Immature natural killer cell (primary cell): ENCODE results near the gene DNAJB6. TPM values are rescaled to one million over a fixed set of nuclear protein-coding genes. Genes with fewer than 3 reads are reported as not detected.
"Not testable (repeated sequence)": the region's sequence is repeated elsewhere in the genome, so short reads cannot be mapped to it uniquely, and the experiment has no call there.

Experiments used
- DNase-seq, 3 donors: peaks; one replicate each; pipeline ENCODE4 v3.0.0; 2022; ENCODE audit warnings: mixed read lengths in 1 of 3
- H3K27ac Mint-ChIP-seq, 6 donors: one replicate each; pipeline ENCODE4 v1.8.0; 2020; ENCODE audit warnings: mixed read lengths in 6 of 6, mild to moderate bottlenecking in 5 of 6, inconsistent platforms in 4 of 6, moderate library complexity in 3 of 6
- H3K27me3 Mint-ChIP-seq, 3 donors: one replicate each; pipeline ENCODE4 v1.8.0; 2020 to 2021; ENCODE audit warnings: low read depth in 3 of 3, mild to moderate bottlenecking in 3 of 3, mixed read lengths in 3 of 3, moderate library complexity in 3 of 3, inconsistent platforms in 1 of 3
- H3K36me3 Mint-ChIP-seq, 3 donors: one replicate each; pipeline ENCODE4 v1.8.0; 2020; ENCODE audit warnings: mixed read lengths in 3 of 3, inconsistent platforms in 2 of 3, mild to moderate bottlenecking in 2 of 3
- H3K4me1 Mint-ChIP-seq, 2 donors: one replicate each; pipeline ENCODE4 v1.8.0; 2020; ENCODE audit warnings: inconsistent platforms in 2 of 2, mild to moderate bottlenecking in 2 of 2, mixed read lengths in 2 of 2, moderate library complexity in 1 of 2
- H3K4me3 Mint-ChIP-seq, 5 donors: one replicate each; pipeline ENCODE4 v1.8.0; 2020; ENCODE audit warnings: mild to moderate bottlenecking in 5 of 5, mixed read lengths in 5 of 5, inconsistent platforms in 3 of 5, moderate library complexity in 3 of 5
- H3K9me3 Mint-ChIP-seq, 6 donors: one replicate each; pipeline ENCODE4 v1.8.0; 2020; ENCODE audit warnings: mild to moderate bottlenecking in 6 of 6, mixed read lengths in 6 of 6, inconsistent platforms in 4 of 6, moderate library complexity in 3 of 6
- polyA plus RNA-seq, 3 donors: library from polyadenylated mRNA; unstranded; fragments of 300-500 nt; fragmentation: Illumina TruSeq; gene quantifications; one replicate each; pipeline ENCODE4 v1.2.3, GENCODE V29; 2021

The DNAJB6 gene
- polyA plus RNA-seq, 3 donors from 2014 or later: 184 to 205 (median 185) TPM

DNA sequence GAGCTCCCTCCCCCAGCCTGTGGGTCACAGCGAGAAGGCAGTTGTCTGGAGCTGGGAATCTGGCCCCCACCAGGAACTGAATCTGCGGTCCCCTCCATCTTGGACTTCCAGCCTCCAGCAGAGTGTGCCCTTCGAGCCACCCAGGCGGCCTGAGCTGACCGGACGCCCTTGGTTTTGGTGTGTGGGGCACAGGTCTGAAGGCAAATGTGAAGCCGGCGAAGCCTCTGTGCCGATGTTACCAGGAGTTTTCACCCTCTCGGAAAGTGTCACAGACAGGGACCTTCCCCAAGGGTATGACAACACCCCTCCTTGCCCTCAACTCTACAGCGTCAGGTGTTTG lies 109.1 kb downstream of the DNAJB6 start:
- Mint-ChIP-seq H3K4me3 (no peak overlapping the region), H3K27me3 (peaks cover 3 to 5% (median 4%) of the 10 kb centered on the region in 3 donors), H3K36me3 (no peaks in the 10 kb centered on the region), H3K27ac (no peak overlapping the region), H3K4me1 (no peaks in the 10 kb centered on the region), H3K9me3 (no peaks in the 10 kb centered on the region)
- no peak for DNase-seq

DNA sequence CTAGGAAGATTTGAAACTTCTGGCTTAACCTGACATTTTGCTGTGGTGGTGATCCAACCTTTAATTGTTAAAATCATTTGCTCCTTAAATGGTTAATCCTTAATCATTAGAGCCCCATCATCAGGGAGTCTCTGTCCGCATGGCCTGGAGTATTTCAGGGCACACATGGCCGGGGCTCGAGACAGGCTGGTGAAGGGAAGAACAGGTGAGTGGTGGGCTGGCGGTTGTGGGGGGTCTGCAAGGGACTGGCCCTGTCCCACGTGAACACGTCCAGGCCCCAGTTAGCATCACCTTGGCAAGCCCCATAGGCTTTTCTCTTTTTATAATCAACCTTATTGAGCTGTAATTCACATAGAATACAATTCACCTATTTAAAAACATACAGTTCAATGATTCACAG lies 109.5 kb downstream of the DNAJB6 start:
- peaks cover 3 to 5% (median 4%) of the 10 kb centered on the region in 3 donors for H3K27me3 Mint-ChIP-seq
- no peaks in the 10 kb centered on the region for H3K9me3 Mint-ChIP-seq
- no peaks in the 10 kb centered on the region for H3K4me1 Mint-ChIP-seq
- DNase-seq: no peak
- H3K4me3 Mint-ChIP-seq: no peak overlapping the region
- no peak overlapping the region for H3K27ac Mint-ChIP-seq
- no peaks in the 10 kb centered on the region for H3K36me3 Mint-ChIP-seq

DNA sequence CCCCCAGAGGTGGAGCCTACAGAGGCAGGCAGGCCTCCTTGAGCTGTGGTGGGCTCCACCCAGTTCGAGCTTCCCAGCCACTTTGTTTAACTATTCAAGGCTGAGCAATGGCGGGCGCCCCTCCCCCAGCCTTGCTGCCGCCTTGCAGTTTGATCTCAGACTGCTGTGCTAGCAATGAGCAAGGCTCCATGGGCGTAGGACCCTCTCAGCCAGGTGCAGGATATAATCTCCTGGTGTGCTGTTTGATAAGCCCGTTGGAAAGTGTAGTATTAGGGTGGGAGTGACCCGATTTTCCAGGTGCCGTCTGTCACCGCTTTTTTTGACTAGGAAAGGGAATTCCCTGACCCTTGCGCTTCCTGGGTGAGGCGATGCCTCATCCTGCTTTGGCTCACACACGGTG lies 117.2 kb downstream of the DNAJB6 start:
- H3K36me3 Mint-ChIP-seq, H3K4me1 Mint-ChIP-seq, H3K4me3 Mint-ChIP-seq, H3K27ac Mint-ChIP-seq, H3K9me3 Mint-ChIP-seq, DNase-seq: not testable (repeated sequence)
- H3K27me3 Mint-ChIP-seq: peaks cover 4 to 10% (median 7%) of the 10 kb centered on the region in 3 donors

DNA sequence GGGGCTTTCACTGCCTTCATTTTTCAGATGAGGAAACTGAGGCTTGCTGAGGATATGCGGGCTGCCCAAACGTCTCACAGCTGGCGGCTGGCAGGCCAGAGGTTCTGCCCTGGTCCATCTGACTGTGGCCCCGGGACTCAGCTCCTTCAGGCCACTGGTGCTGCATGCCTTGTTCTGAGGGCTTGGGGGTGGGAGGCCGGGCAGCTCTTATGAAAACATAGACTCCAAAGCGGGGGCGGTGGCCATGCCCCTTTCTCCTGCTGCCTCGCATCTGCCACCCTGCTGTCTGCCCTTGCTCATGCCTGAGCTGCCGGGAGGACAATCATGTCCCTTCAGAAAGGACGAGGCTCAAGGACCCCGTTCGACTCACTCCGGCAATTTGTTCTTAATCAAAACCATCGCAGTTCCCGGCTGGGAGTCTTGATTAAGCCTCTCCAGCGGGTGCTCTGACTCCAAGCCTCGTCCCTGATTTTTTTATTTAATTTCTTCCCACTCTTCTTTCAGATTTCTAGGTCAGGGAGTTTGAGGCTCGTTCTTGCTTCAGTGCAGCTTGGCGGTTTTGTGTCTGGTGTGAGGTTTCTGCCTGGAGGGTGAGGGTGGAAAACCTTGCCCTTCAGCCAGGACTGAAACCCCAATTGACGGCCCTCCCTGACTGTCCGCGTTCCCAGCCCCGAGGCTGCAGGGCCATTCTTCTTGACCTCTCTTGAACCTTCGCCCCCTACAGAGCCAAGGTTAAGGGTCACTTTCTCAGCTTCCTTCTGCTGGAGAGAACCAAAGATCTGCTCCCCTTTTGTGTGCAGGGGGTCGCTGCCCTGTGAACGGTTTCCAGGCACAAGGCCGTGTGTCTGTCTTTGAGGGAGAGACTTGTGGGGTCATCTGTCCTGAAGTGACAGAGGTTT lies 120.8 kb downstream of the DNAJB6 start:
- peaks cover 0 to 9% (median 4%) of the 10 kb centered on the region in 6 donors for H3K9me3 Mint-ChIP-seq
- H3K27ac Mint-ChIP-seq: no peak overlapping the region
- H3K4me3 Mint-ChIP-seq: no peak overlapping the region
- H3K36me3 Mint-ChIP-seq: no peaks in the 10 kb centered on the region
- peaks cover 2 to 12% (median 9%) of the 10 kb centered on the region in 3 donors for H3K27me3 Mint-ChIP-seq
- DNase-seq: no peak
- H3K4me1 Mint-ChIP-seq: no peaks in the 10 kb centered on the region

DNA sequence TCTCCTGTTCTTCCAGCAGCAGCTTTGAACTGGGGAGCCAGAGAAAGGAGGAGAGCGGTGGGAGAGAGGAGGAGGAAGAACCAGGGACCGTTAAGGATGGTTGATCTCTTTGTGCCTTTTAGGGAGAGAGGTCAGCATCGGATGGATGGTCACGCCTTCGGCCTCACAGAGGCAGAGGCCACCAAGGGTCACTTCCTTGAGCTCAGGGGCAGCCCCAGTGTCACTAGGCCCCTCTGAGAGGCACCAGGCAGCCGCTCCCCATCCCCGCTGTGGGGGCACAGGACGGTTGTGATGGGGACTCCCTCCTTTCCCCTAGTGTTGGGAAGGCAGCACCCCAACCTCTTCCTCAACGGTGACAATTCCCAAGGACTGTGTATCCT lies 121.4 kb downstream of the DNAJB6 start:
- Mint-ChIP-seq H3K36me3 (no peaks in the 10 kb centered on the region), H3K4me1 (no peaks in the 10 kb centered on the region), H3K27ac (no peak overlapping the region), H3K4me3 (no peak overlapping the region), H3K9me3 (peaks cover 0 to 9% (median 4%) of the 10 kb centered on the region in 6 donors), H3K27me3 (peaks cover 4 to 12% (median 8%) of the 10 kb centered on the region in 3 donors)
- no peak for DNase-seq

DNA sequence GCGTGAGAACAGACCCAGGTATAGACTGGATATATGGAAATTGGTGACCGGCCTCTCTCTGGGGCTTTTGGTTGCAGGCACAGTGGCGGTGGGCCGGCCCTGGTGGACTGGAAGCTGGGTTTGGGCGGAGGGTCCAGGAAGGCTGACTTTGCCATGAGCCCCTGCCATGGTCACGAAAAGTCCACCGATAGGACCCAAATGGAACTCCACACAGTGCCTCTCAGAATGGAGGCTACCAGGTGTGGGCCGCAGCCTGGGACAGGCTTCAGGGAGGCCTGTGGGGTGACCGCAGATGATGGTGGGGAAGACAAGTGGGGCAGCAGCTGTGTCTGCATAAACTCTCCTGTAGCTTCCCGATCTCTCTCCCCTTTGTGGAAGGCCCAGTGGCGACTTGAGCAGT lies 123.2 kb downstream of the DNAJB6 start:
- Mint-ChIP-seq H3K27me3 (peaks cover 4 to 14% (median 10%) of the 10 kb centered on the region in 3 donors), H3K9me3 (peaks cover 0 to 5% (median 0%) of the 10 kb centered on the region in 6 donors), H3K36me3 (no peaks in the 10 kb centered on the region), H3K27ac (no peak overlapping the region), H3K4me3 (no peak overlapping the region), H3K4me1 (no peaks in the 10 kb centered on the region)
- no peak for DNase-seq

DNA sequence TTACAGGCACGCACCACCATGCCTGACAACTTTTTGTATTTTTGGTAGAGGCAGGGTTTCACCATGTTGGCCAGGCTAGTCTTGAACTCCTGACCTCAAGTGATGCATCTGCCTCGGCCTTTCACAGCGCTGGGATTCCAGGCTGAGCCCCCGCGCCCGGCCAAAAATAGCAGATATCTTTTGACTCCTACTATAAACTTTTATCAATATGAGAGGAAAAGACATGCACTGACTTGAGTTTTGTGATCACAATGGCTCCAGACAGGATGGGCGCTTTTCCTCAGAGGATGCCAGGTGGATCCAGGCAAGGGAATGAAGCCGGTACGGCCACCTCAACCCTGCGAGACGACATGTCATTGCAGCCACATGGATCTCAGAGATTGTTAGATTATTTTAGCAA lies 123.9 kb downstream of the DNAJB6 start:
- DNase-seq: no peak
- peak overlapping the region in 1 of 6 donors; percentile 37 for H3K27ac Mint-ChIP-seq
- no peaks in the 10 kb centered on the region for H3K36me3 Mint-ChIP-seq
- H3K27me3 Mint-ChIP-seq: peaks cover 5 to 14% (median 12%) of the 10 kb centered on the region in 3 donors
- H3K4me1 Mint-ChIP-seq: no peaks in the 10 kb centered on the region
- H3K4me3 Mint-ChIP-seq: no peak overlapping the region
- no peaks in the 10 kb centered on the region for H3K9me3 Mint-ChIP-seq

DNA sequence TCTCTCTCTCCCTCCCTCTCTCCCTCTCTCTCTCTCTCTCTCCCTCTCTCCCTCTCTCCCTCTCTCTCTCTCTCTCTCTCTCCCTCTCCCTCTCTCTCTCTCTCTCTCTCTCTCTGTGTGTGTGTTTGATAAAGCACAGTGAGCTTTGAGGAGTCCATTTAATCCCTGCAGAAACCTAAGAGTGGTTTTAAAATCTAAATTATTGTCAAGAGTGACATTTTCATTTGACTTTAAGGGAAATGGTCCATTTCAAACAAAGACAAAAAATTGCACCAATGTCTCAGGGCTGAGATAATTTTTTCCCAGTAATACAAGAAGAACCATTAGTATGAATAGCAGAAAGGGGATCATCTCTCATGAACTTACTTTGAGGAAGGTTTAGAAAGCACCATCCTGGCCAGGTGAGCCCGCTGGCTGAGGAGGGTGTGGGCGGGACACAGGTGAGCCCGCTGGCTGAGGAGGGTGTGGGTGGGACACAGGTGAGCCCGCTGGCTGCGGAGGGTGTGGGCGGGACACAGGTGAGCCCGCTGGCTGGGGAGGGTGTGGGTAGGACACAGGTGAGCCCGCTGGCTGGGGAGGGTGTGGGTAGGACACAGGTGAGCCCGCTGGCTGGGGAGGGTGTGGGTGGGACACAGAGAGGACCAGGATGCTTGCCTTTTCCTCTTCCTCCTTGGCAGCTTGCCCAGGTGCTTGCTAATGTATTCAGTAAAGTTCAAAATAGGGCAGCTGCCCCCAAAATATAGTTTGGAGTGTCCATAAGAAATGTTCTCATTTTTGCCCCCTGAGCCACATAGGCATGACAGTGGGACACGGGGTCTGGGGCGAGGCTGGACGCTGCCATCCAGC lies 125.0 kb downstream of the DNAJB6 start:
- H3K27me3 Mint-ChIP-seq: peaks cover 10 to 14% (median 10%) of the 10 kb centered on the region in 3 donors
- peak overlapping the region in 1 of 6 donors; percentile 37 for H3K27ac Mint-ChIP-seq
- no peaks in the 10 kb centered on the region for H3K4me1 Mint-ChIP-seq
- H3K36me3 Mint-ChIP-seq: no peaks in the 10 kb centered on the region
- no peak for DNase-seq
- no peaks in the 10 kb centered on the region for H3K9me3 Mint-ChIP-seq
- H3K4me3 Mint-ChIP-seq: no peak overlapping the region

DNA sequence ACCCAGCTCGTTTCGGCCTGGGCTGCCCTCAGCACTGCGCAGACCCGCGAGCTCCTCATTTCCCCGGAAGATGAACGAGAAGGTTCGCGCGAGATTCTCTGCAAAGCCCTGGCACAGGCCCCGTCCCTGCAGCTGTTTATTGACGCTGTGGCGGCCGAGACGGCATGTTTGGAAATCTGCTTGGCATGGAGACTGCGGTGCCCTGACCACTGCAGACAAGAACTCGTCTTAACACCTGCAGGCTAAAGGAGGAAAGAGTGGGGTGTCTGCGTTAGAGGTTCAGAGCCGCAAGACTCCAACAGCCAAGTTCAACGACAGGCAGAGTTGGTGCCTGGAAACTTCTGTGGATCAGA lies 125.6 kb downstream of the DNAJB6 start:
- H3K27me3 Mint-ChIP-seq: peaks cover 8 to 14% (median 10%) of the 10 kb centered on the region in 3 donors
- no peak overlapping the region for H3K27ac Mint-ChIP-seq
- no peaks in the 10 kb centered on the region for H3K4me1 Mint-ChIP-seq
- no peaks in the 10 kb centered on the region for H3K36me3 Mint-ChIP-seq
- no peaks in the 10 kb centered on the region for H3K9me3 Mint-ChIP-seq
- H3K4me3 Mint-ChIP-seq: no peak overlapping the region
- no peak for DNase-seq

DNA sequence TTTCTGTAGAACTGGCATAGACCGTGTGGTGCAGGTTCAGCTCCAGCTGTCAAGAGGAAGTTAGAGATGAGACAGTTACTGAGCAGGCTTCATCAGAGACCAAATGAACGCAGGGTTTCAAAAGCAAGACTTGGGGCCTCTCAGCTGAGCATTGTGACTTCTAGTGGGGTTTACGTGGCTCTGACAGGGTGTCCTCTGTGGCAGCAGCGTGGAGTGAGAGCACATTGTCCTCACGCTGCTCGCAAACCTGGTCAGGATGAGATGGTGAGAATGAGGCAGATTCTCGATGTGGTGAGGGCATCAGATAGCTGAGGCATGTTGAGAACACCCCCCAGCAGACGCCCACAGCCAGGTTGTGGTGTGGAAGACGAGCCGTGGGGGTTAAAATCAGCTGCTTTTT lies 126.0 kb downstream of the DNAJB6 start:
- Mint-ChIP-seq H3K9me3 (no peaks in the 10 kb centered on the region), H3K27me3 (peaks cover 8 to 14% (median 10%) of the 10 kb centered on the region in 3 donors), H3K4me3 (no peak overlapping the region), H3K36me3 (no peaks in the 10 kb centered on the region), H3K4me1 (no peaks in the 10 kb centered on the region), H3K27ac (no peak overlapping the region)
- DNase-seq: no peak

DNA sequence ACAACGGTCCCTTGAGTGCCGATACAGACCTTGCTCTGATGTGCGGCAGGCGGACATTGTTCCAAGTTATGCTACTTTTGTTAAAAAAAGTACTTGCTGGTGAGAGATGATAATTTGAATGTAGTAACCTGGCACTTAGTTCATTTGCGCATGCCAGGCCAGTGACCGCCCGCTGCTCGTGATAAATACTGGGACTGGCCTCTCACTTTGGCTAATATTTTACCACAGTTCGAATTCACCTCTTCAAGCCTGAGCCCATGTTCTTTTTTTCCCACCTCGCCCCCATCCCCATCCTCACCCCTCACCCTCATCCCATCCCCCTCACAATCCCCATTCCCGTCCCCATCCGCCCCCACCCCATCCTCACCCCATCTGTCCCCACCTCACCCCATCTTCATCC lies 126.4 kb downstream of the DNAJB6 start:
- H3K36me3 Mint-ChIP-seq: no peaks in the 10 kb centered on the region

DNA sequence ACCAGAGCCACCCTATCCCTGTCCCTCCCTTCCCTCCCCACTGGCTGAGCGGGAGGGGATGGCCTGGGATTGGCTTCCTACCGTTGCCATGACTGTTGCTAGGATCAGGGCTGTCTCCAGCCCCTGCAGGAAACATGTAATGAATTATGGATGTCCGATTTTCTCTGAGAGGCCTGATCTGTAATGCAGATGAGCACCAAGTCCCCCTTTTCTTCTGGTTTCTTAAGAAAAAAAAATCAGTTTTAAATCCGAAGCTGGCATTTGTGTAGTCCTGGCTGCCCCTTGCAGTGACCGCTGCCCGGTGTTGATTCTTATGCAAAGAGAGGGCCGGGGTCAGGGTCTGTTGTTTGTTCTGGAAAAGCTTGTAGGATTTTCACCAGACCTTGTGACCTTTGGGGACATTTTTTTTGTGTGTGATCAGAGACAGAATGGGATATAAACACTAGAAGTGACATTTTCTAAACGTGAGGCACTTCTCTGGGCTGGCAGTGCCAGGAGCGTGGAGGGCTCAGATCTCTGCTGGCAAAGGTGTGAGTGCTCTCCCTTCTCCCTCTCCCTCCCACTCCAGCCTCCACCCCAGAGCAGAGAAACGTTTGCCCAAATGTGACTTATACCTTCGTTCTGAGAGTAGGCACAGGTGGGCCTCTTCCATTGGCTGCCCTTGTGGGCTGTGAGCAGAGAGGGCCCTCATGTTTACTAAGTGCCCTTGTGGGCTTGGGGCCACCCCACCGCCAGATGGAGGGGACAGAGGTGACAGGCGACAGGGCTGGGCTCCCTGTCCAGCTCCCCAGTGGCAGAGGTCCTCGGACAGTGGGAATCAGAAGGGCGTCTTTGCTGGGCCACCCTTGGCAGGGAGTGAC lies 127.5 kb downstream of the DNAJB6 start:
- peaks cover 8 to 12% (median 10%) of the 10 kb centered on the region in 3 donors for H3K27me3 Mint-ChIP-seq
- no peak for DNase-seq
- H3K9me3 Mint-ChIP-seq: no peaks in the 10 kb centered on the region
- no peaks in the 10 kb centered on the region for H3K4me1 Mint-ChIP-seq
- no peak overlapping the region for H3K4me3 Mint-ChIP-seq
- no peak overlapping the region for H3K27ac Mint-ChIP-seq
- H3K36me3 Mint-ChIP-seq: no peaks in the 10 kb centered on the region

More for the DNA sequence above, 126.4 kb downstream of the DNAJB6 start:
- peaks cover 8 to 14% (median 10%) of the 10 kb centered on the region in 3 donors for H3K27me3 Mint-ChIP-seq
- H3K9me3 Mint-ChIP-seq: no peaks in the 10 kb centered on the region
- H3K27ac Mint-ChIP-seq: no peak overlapping the region
- DNase-seq: no peak
- no peaks in the 10 kb centered on the region for H3K4me1 Mint-ChIP-seq
- no peak overlapping the region for H3K4me3 Mint-ChIP-seq

DNA sequence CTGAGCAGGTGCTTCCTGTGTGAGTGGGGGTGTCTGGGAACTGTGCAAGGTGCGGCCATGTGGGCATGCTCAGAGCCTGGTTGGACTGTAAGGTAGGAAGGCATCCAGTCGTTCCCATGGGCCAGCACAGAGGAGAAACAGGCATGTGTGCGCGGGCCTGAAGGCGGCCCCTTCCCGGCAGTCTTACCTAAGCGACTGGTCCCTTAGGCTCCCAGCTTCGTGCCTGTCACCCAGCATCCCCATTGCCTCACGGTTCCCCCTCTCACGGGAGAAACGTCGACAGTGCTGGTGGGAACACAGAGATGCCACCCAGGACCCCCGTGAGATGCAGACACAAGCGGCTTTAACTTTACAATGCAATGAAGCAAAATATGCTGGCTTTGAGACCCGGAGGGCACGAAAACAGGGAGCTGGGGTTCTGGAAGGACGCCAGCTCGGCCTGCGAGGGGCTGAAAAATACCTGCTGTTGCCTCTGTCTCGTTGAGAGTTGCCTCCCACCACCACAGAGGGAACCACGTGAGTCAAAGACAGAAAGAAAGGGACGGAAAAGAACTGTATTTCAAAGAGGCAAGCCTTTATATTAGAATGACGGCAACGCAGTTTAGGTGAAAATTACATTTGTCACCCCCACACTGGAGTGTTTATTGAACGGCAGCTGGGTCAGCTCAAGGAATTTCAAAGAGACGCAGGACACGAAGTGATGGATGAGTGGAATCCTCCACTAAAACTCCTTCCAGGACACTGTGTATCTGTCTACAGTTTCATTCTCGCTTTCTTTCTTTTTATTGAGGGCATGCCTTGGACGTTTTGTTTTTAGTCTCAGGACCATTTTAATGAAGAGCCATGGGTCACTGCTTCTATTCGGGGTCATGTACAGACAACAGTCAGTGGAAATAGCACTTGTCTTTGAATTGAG lies 128.4 kb downstream of the DNAJB6 start:
- H3K9me3 Mint-ChIP-seq: no peaks in the 10 kb centered on the region
- H3K36me3 Mint-ChIP-seq: no peaks in the 10 kb centered on the region
- H3K27ac Mint-ChIP-seq: no peak overlapping the region
- no peak for DNase-seq
- no peaks in the 10 kb centered on the region for H3K4me1 Mint-ChIP-seq
- H3K4me3 Mint-ChIP-seq: no peak overlapping the region
- peaks cover 8 to 12% (median 10%) of the 10 kb centered on the region in 3 donors for H3K27me3 Mint-ChIP-seq
